GM19025 (cell line): ENCODE results near the gene NPIPB9.
"Not testable (repeated sequence)": the region's sequence is repeated elsewhere in the genome, so short reads cannot be mapped to it uniquely, and the experiment has no call there.

Source experiments
- ATAC-seq: cut with Tn5 transposase; IDR thresholded peaks from one replicate; pipeline ENCODE4 v1.9.1; 2021; ENCODE audit warnings: mild to moderate bottlenecking, low read depth, moderate library complexity; ENCODE audit not compliant: unreplicated experiment

NPIPB9 gene

GRCh38 chr16:28751487-28751886 is at the start of gene NPIPB9:
Gene NPIPB9 (plus strand): TSS chr16:28751787.
- not testable (repeated sequence) for ATAC-seq

GRCh38 chr16:28704246-28704645 is 47.3 kb upstream of the NPIPB9 start:
- not testable (repeated sequence) for ATAC-seq

GRCh38 chr16:28711220-28712083 is 40.1 kb upstream of the NPIPB9 start, which contains the start of gene EIF3C:
Gene EIF3C (plus strand): TSS chr16:28711464. CDS start chr16:28711687, 223 bp downstream.
- peak; percentile 98 for ATAC-seq

- ATAC-seq, result not testable (repeated sequence)
These were observed 28.5 kb upstream of the NPIPB9 start for GRCh38 chr16:28722852-28723650.

- ATAC-seq, result not testable (repeated sequence)
These were observed 20.3 kb upstream of the NPIPB9 start for GRCh38 chr16:28731253-28731652.

GRCh38 chr16:28732455-28733124 is 19.0 kb upstream of the NPIPB9 start:
- ATAC-seq, result not testable (repeated sequence)

- not testable (repeated sequence) for ATAC-seq
These were observed 11.8 kb upstream of the NPIPB9 start for GRCh38 chr16:28739787-28740186.

- not testable (repeated sequence) for ATAC-seq
These were observed 11.0 kb upstream of the NPIPB9 start for GRCh38 chr16:28740631-28741030.

- not testable (repeated sequence) for ATAC-seq
These were observed 10.3 kb upstream of the NPIPB9 start for GRCh38 chr16:28741295-28741694.

GRCh38 chr16:28746618-28747350 is 4.8 kb upstream of the NPIPB9 start:
- ATAC-seq, result not testable (repeated sequence)

GRCh38 chr16:28749997-28750465 is 1.6 kb upstream of the NPIPB9 start:
- ATAC-seq, result peak; percentile 91

- peak; percentile 27 for ATAC-seq
These were observed 1.0 kb upstream of the NPIPB9 start for GRCh38 chr16:28750469-28751067.

GRCh38 chr16:28781697-28782096 is 30.1 kb downstream of the NPIPB9 start:
- not testable (repeated sequence) for ATAC-seq

GRCh38 chr16:28782357-28782756 is 30.8 kb downstream of the NPIPB9 start:
- ATAC-seq, result not testable (repeated sequence)

- peak; percentile 66 for ATAC-seq
These were observed 50.8 kb downstream of the NPIPB9 start for GRCh38 chr16:28802235-28803019.

- not testable (repeated sequence) for ATAC-seq
These were observed 56.0 kb downstream of the NPIPB9 start for GRCh38 chr16:28807445-28808120.

GRCh38 chr16:28820016-28820415 is 68.4 kb downstream of the NPIPB9 start:
- no peak for ATAC-seq

GRCh38 chr16:28820546-28820945 is 69.0 kb downstream of the NPIPB9 start:
- not testable (repeated sequence) for ATAC-seq
